ENCODE measurements around the gene ZNF254.

DNA sequence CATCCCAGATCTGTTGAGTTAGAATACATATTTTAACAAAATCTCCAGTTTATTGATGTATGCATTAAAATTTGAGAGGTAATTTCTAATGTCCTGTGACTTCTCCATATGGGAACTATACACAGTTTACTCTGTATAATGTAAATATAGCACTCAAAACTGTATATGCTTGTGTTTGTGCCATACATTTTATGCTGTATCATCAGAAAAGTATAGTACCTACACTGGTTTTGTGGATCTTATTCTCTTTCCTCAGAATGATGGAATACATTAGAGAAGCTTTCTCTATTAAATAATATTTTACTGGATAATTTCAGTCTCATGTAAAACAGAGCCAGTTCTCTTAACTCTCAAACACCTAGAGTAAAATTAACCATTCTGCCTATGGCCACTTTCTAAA lies 53.6 kb downstream of the ZNF254 start:
- no peak for TF ChIP-seq POLR2A (IDR thresholded peaks at IDR 0.05)
- TF ChIP-seq, protein P1, sequence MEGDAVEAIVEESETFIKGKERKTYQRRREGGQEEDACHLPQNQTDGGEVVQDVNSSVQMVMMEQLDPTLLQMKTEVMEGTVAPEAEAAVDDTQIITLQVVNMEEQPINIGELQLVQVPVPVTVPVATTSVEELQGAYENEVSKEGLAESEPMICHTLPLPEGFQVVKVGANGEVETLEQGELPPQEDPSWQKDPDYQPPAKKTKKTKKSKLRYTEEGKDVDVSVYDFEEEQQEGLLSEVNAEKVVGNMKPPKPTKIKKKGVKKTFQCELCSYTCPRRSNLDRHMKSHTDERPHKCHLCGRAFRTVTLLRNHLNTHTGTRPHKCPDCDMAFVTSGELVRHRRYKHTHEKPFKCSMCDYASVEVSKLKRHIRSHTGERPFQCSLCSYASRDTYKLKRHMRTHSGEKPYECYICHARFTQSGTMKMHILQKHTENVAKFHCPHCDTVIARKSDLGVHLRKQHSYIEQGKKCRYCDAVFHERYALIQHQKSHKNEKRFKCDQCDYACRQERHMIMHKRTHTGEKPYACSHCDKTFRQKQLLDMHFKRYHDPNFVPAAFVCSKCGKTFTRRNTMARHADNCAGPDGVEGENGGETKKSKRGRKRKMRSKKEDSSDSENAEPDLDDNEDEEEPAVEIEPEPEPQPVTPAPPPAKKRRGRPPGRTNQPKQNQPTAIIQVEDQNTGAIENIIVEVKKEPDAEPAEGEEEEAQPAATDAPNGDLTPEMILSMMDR (IDR thresholded peaks at IDR 0.05) = no peak
